GM10266 (cell line): ENCODE results near the gene FRA10AC1.
A peak's percentile ranks its signal among the peaks of the same experiment; 100 is the strongest.

Experiments used
- DNase-seq: peaks from one replicate; pipeline ENCODE4 v3.0.0; 2012; ENCODE audit errors: extremely low spot score
- TF ChIP-seq, protein P1 (sequence below): IDR thresholded peaks from 2 replicates; pipeline ENCODE4 v1.5.1; 2012; ENCODE audit warnings: mild to moderate bottlenecking, low read depth; ENCODE audit not compliant: control insufficient read depth, insufficient read depth; ENCODE audit errors: missing control alignments

The FRA10AC1 gene, protein sequence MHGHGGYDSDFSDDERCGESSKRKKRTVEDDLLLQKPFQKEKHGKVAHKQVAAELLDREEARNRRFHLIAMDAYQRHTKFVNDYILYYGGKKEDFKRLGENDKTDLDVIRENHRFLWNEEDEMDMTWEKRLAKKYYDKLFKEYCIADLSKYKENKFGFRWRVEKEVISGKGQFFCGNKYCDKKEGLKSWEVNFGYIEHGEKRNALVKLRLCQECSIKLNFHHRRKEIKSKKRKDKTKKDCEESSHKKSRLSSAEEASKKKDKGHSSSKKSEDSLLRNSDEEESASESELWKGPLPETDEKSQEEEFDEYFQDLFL

GRCh38 chr10:93702210-93703001, at the start of gene FRA10AC1:
Gene FRA10AC1, minus strand, starts transcription at chr10:93702592. Its CDS starts 2,486 bp downstream, at chr10:93700106.
- peak; percentile 83 for DNase-seq
- TF ChIP-seq, protein P1, sequence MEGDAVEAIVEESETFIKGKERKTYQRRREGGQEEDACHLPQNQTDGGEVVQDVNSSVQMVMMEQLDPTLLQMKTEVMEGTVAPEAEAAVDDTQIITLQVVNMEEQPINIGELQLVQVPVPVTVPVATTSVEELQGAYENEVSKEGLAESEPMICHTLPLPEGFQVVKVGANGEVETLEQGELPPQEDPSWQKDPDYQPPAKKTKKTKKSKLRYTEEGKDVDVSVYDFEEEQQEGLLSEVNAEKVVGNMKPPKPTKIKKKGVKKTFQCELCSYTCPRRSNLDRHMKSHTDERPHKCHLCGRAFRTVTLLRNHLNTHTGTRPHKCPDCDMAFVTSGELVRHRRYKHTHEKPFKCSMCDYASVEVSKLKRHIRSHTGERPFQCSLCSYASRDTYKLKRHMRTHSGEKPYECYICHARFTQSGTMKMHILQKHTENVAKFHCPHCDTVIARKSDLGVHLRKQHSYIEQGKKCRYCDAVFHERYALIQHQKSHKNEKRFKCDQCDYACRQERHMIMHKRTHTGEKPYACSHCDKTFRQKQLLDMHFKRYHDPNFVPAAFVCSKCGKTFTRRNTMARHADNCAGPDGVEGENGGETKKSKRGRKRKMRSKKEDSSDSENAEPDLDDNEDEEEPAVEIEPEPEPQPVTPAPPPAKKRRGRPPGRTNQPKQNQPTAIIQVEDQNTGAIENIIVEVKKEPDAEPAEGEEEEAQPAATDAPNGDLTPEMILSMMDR: peak; percentile 59

GRCh38 chr10:93751832-93752231, 49.4 kb upstream of the FRA10AC1 start:
- TF ChIP-seq, protein P1: no peak
- no peak for DNase-seq

- TF ChIP-seq, protein P1: no peak
- no peak for DNase-seq
Measured at GRCh38 chr10:93751124-93751523, 48.7 kb upstream of the FRA10AC1 start.

- TF ChIP-seq, protein P1: no peak
- no peak for DNase-seq
Measured at GRCh38 chr10:93749218-93749799, 46.9 kb upstream of the FRA10AC1 start.

- peak; percentile 32 for DNase-seq
Measured at GRCh38 chr10:93746844-93747284, 44.5 kb upstream of the FRA10AC1 start.

GRCh38 chr10:93745408-93746065, 43.1 kb upstream of the FRA10AC1 start:
- no peak for DNase-seq
- TF ChIP-seq, protein P1: peak; percentile 37

More at GRCh38 chr10:93746844-93747284, 44.5 kb upstream of the FRA10AC1 start:
- TF ChIP-seq, protein P1: peak; percentile 31
